GM21367 (cell line): ENCODE measurements around the gene UBE2S.
"Not testable (repeated sequence)": the region's sequence is repeated elsewhere in the genome, so short reads cannot be mapped to it uniquely, and the experiment has no call there.

Experiments
- ATAC-seq: cut with Tn5 transposase; IDR thresholded peaks from one replicate; pipeline ENCODE4 v1.9.1; 2021; ENCODE audit not compliant: unreplicated experiment

Gene UBE2S

DNA sequence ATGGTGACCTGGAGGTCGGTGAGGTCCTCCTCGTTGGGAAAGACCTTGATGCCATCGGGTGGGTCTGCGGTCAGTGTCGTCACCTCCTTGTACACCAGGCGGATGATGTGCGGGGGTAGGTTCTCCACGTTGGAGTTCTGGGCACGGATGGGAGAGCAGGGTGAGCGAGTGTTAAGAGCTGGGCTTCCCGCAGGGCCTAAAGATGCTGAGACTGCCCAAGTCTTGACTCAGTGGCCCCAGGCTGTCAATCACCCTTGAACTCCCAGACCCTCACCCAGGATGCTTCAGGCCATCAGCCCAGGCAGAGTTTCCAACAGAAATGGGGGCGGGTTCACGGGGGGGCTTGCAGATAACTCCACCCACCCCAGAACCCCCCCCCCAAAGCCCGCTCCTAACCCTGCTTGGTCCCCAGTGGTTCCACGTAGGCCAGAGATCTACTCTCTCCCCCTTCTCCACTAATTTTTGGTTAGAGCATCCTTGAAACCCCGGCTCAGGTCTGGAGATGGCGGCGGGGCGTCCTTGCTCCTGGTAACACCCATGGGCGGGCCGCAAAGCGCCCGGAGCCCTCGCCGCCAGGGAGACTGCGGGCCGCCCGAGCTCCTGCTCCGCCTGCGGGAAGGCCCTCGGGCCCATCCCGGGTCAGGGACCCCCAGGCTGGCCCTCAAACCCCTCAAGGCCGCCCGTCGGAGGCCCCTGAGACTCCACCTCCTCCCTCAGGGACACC is 600 bp downstream of the UBE2S start:
- peak; percentile 17 for ATAC-seq

DNA sequence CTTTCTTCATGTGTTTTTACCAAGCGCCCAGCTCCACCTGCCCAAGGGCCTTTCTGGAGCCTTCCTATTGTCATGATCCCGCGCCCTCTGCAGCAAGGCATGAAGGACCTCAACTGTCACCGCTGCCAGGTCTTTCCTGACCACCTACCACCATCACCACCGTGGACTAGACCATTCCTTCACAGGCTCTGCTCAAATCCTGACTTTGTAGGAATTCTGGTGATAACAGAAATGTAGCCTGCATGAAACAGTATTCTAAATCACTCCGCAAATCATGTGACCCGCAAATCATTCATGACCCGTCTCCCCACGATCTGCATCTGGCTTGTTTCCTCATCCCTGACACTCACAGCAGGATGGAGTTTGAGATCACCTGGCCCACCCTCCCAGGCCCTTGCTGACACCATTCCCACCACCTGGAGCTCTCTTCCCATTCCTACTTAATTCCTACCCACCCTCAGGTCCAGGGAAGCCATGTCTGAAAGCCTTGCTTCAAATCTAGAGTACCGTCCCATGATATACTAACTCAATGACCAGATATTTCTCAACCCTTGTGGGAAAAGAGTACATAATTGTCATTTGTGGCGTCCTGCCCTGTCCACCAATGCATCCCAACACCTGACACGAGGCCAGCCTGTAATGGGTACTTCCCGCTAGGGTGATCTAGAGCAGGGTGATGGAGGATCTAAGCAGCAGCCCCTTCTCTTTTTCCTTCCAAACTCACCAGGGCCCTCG is 1.3 kb downstream of the UBE2S start:
- ATAC-seq, result no peak

DNA sequence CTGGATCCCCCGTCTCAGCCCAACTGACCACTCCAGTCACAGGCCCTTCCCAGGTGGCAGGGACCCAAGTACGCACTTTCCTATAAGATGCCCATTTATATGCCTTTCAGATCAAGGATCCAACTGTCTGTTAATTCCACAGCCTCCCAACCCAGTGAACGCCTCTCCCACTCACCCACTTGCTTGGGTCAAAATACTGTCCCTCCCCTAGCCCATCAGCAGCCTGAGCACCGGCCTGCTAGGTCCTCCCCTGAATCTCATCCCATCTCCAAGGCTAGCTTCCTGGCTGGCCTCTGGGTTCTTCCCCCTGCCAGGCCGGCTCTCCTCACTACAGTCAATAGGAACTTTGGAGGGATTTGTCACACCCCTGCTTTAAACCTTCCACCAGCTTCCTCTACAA is 1.9 kb downstream of the UBE2S start:
- no peak for ATAC-seq

DNA sequence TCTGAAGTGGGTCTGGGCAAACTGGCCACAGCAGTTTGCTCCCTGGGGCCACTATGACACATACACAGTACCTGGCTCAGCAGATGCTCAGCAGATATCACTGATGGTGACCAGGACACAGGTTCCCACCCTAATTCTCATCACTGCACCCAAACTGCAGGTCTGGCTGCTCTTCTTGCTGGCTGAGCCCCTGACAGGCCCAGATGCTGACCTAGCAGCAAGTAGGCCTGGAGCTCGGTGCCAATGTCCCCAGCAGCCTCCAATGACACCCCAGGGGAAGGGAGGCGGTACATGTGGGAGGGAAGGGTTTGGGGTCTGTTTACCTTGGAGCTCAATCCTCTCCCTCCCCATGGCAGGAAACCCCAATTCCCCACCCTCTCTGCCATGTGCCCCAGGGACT is 5.1 kb downstream of the UBE2S start:
- ATAC-seq, result no peak

DNA sequence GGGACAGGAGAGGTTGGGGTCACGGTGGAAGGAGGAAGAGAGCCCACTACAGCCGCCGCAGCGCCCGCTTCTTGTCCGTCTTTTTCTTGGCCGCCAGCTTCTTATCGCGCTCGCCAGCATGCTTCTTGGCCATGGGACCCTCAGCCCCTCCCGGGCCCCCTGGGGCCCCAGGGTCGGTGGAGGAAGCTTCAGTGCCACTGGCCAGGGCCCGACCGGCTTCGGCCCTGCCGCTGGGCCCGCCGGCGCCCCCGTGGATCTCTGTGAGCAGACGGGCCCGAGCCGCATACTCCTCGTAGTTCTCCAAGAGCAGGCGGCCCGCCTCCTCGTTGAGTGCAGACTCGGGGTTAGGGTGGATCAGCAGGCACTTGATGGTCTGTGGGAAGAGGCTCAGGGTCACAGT is 6.2 kb downstream of the UBE2S start:
- not testable (repeated sequence) for ATAC-seq

DNA sequence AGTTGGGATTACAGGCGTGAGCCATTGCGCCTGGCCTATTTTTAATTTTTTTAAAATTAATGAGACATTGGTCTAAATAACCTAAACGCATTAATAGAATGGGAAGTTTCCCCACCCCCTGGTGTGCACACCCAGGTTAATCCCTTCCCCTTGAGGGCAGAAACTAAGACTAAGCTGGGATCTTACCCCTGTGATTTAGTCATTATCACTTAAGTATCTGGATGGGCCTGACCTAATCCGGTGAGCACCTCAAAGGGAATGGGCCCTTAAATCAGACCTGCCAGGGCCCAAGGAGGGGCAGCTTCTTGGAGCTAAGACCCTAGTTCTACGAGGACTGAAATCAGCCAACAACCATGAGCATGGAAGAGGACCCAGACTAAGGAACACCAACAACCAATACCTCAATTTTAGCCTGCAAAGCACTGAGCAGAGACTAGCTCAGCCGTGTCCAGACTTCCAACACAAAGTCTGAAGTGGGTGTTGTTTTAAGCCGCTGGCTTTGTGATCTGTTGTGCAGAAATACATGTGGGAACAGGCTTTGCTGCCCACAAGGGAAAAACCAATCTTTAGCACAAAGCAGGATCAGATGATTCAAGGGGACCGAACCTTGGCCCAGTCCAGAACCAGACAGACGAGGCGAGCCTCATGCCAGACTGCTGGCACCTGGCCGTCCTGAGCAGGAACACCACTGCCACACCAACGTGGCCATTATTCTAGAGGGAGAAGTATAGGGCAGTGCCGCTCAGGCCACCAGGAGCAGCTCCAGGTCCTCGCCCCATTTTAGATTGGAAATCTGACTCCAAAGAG is 7.1 kb downstream of the UBE2S start:
- ATAC-seq, result no peak

DNA sequence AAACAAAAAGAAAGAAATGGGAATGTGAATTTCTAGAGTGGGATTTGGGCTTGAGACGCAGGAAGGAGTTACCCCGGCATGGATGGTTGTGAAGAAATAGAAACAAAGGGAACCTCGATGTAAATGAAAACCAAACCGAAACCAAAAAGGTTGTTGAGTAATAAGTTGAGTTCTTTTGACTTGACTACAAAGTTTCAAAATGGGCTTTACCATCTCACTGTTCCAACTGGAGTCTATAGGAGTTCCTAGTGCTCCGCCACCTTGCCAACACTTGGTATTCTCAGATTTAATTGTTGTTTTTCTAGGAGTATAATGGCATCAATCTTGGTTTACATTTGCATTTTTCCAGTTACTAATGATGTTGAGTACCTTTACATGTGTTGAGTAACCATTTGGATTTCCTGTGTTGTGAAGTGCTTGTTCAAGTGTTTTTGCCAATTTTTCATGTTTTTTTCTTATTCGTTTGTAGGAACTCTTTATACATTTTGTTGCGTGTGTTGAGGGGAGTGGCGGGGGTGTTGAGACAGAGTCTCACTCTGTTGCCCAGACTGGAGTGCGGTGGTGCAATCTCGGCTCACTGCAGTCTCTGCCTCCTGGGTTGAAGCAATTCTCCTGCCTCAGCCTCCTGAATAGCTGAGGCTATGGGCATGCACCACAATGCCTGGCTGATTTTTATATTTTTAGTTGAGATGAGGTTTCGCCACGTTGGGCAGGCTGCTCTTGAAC is 9.2 kb downstream of the UBE2S start:
- ATAC-seq, result no peak

DNA sequence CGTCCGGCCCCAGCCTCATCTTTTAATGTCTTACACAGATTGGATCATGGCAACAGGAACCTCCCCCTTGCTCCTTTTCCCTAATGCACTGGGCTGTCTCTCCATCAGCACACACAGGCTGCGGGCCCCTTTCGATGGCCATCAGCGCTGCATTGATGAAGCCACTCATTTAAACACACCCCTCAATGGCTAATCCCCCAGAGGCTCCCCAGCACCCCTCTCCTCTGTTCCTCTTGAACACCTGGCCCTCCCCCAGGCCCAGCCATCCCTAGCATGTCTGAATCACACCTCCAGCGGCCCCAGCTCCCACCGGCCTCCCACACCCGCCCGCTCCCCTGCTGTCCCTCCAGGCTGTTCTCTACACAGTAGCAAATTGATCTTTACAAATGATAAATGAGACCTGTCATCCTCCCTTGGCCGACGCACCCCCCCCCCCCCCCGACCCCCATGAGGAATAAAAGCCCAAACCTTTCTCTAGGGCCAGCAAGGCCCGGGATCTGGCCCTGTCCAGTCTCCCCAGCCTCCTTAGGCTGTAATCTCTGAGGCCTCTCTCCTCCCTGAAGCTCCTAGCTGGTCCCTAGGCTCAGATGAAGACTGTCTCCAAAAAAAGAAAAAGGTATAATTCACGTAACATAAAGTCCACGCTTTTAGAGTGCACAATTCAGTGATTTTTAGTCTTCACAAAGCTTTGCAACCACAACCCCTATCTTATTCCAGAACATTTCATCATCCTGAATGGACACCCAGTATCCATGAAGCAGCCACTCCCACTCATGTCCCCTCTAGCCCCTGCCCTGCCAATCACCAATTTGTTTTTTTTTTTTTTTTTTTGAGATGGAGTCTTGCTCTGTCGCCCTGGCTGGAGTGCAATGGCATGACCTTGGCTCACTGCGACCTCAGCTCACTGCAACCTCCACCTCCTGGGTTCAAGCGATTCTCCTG is 14.5 kb downstream of the UBE2S start:
- ATAC-seq, result no peak

DNA sequence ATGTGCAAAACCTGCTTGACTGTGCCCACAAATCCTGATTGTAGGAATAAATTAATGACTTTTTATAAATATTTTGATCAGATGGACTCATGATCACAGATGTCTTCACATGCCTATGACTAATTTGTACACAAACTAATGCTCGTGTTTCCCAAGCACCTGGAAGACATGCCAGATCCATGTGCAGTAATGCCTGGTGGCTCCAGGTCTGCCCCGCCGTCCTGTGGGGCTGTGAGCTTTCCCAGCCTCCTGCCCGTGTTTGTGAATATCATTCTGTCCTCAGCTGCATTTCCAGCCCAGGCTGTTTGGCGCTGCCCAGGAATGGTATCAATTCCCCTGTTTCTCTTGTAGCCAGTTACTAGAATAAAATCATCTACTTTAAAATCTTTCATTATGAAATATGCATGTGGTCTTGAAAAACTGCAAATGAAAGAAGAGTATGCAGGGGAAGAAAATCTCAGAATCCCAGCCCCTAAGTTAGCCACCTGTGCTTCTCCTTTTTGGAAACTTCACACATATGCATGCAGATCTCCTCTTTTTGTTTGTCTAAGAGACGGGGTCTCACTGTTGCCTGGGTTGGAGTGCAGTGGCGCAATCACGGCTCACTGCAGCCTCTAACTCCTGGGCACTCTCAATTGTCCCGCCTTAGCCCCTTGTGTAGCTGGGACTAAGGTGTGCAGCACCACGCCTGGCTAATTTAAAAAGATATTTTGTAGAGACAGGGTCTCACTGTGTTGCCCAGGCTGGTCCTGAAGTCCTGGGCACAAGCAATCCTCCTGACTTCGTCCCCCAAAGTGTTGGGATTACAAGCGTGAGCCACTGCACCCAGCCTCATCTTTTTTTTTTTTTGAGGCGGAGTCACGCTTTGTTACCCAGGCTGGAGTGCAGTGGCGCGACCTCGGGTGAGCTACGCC is 15.6 kb downstream of the UBE2S start:
- no peak for ATAC-seq

DNA sequence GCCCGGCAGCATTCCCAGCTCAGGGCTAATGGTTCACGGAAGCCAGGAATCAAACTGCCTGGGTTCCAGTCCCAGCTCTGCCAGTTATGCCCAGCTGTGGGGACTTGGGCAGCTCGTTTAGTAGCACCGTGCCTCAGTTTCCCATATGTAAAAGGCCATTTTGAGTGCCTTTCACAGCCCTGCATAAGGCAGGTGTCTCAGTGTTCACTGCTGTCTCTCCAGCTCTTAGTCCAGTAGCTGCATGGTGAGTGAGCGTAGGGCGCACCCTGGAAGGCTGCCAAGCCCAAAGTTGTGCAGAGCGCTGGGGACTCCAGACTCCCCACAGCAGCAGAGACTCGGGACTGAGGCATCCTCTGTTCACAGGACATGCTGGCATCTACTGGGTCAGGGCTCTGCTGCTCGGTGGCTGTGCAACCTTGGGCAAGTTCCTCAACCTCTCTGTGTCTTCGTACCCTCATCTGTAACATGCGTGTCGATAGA is 16.4 kb downstream of the UBE2S start:
- ATAC-seq, result no peak

DNA sequence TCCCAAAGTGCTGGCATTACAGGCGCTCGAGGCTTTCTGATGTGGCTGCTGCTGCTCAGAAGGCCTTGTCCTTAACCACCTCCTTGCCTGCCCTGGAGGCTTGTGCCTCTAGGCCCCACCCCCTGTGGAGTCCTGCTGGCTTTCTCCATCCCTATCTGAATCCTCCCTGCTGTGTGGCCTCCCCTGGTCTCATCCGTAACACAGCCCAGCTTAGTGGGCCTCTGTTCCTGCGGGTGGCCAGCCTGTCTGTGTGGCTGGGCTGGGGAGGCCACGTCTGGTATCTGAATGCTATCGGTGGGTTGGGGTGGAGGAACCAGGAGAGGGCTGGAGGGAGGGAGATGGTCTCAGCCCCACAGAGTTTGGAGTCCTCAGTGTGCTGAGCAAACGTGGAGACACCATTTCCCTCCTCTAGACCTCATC is 17.1 kb downstream of the UBE2S start:
- no peak for ATAC-seq

DNA sequence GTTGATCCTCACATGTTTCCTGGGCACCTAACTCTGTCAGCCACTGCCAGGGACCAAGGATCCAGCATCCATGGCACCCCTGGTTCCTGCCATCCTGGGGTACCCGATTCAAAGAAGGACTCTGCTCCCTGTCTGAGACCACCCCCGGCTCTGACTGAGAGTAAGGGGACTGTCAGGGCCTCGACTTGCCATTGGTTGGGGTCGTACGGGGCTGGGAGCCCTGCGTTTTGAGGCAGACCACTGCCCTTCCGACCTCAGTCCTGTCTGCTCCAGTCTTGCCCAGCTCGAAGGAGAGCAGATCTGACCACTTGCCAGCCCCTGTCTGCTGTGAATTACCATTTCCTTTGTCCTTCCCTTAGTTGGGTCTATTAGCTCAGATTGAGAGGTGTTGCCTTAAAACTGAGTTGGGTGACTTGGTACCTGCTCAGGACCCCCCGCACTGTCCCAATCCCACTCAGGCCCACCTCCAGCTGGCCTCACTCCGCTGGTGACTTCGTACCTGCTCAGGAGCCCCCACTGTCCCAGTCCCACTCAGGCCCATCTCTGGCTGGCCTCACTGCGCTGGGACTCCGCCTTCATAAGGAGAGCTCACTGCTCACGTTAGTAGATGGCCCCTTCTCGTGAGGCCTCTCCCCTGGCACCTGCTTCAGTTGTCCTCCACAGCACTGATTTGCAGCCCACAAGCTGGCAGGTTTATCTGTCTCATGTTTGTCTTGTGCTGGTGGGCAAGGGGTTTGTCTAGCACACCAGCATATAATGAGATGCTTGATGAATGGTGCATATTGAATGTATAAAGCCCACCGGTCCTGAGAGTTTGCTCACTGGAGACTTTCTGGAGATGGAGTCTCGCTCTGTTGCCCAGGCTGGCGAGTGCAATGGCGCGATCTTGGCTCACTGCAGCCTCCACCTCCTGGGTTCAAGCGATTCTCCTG is 17.9 kb downstream of the UBE2S start:
- ATAC-seq, result no peak

DNA sequence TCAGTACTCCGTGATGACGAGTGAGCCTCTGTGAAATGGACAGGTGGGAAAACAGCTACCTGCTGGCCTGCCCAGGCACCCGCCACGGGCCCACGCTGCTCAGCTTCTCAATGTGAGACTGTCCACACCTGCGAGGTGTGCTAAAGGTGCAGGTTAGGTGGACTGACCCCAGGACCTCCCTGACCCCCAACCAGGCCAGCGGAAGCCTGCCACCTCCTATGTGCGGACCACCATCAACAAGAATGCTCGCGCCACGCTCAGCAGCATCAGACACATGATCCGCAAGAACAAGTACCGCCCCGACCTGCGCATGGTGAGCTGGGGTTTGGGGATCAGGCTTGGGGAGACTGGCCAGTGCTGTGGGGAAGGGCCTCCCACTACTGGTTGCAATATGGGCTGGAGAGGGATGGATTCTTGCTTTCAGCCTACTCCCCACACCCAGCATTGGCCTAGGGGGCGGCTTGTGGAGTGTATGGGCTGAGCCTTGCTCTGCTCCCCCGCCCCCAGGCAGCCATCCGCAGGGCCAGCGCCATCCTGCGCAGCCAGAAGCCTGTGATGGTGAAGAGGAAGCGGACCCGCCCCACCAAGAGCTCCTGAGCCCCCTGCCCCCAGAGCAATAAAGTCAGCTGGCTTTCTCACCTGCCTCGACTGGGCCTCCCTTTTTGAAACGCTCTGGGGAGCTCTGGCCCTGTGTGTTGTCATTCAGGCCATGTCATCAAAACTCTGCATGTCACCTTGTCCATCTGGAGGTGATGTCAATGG is 19.7 kb downstream of the UBE2S start:
- no peak for ATAC-seq

DNA sequence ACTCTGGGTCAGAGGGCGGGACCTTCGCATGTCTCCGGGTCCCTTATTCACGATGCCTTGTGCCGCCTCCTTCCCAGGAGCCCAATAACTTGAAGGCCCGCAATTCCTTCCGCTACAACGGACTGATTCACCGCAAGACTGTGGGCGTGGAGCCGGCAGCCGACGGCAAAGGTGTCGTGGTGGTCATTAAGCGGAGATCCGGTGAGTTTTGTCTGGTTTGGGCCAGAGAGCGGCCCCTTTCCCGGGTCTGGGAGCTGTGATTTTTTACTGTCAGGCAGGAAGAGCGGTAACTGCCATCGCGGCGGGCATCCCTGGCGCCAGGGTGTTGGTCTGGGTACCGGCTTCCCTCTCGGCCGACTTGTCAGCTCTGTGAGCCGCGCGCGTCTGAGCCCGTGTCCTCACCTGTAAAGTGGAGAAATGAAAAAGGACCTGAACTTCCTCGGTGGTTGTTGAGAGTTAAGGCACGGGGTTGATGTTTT is 21.1 kb downstream of the UBE2S start:
- ATAC-seq, result no peak

DNA sequence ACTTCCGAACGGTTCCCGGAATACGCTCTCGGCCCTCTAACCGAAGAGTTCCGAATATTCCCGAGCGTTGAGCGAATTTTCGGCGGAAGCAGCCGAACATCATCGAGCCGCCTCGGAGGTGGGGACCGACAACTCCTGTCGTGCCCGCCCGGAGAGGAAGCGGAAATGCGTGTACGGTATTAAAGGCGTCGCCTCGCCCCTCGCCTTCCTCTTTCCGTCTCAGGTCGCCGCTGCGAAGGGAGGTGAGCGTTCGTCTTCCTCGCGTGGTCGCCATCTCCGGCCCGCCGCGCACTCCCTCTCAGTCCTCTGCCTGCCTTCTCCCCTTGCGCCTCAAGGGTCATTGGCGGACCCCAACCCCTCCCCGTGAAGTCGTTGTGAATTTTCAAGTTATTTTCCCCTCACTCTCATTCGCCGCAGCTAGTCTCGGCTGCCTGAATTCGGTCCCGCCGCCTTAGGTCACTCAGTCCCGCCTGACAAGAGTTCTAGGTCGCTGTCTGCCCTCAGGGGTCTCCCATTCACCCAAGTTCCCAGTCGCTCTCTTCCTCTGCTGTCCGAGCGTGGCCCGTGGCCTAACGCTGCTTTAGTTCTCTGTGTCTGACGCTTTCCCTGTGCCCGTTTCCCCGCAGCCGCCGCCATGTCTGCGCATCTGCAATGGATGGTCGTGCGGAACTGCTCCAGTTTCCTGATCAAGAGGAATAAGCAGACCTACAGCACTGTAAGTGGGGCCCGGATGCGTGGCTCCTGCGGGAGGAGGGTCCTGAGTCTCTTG is 21.7 kb downstream of the UBE2S start, which contains the start of gene RPL28:
Gene RPL28, plus strand, starts transcription at position 209 of the 769 bp plus-strand sequence. Its CDS starts 426 bp downstream, at position 635.
- peak; percentile 45 for ATAC-seq
